ENCODE data around the gene CHKA. TPM values are rescaled to one million over a fixed set of nuclear protein-coding genes. Genes with fewer than 3 reads are reported as not detected.

Gene CHKA
- total and polyA plus RNA-seq, 9 of the 15 experiments (the other 6 are each of a cell fraction or from before 2014, with no cell fraction given): 3.6 to 37.0 (median 30.2) TPM

GRCh38 chr11:68002938-68003845 lies 118.0 kb downstream of the CHKA start (continued):
- TF ChIP-seq MAX (CRISPR knock-in tag; IDR thresholded peaks at IDR 0.05) (peak; percentile 21; the same call in 1 of the 2 replicates), TSC22D4 (tag; IDR thresholded peaks at IDR 0.05) (no peak), MNT (conservative IDR thresholded peaks at IDR 0.05) (no peak), ZBTB7A (IDR thresholded peaks at IDR 0.05; ENCODE audit: borderline replicate concordance, control insufficient read depth, low read depth, low read length) (peak; percentile 88; the same call in 1 of the 2 replicates), IFI16 (CRISPR knock-in tag; IDR thresholded peaks at IDR 0.05) (no peak), BMI1 (IDR thresholded peaks at IDR 0.05; ENCODE audit: low read length) (no peak), ZNF445 (CRISPR knock-in tag; IDR thresholded peaks at IDR 0.05; ENCODE audit: low read depth) (no peak), FOXP1 (CRISPR knock-in tag; IDR thresholded peaks at IDR 0.05) (0 out of 2 replicates have a peak, but pooled peaks have one; percentile 0), CLOCK (CRISPR knock-in tag; IDR thresholded peaks at IDR 0.05; ENCODE audit: borderline replicate concordance) (no peak), CUX1 (CRISPR knock-in tag; IDR thresholded peaks at IDR 0.05) (no peak), PCBP1 (IDR thresholded peaks at IDR 0.05; ENCODE audit: low read depth, low read length, poor library complexity, severe bottlenecking) (peak; percentile 24), SPI1 (IDR thresholded peaks at IDR 0.05; ENCODE audit: borderline replicate concordance, low read depth, low read length) (peak; percentile 62; the same call in 1 of the 2 replicates), FUS (optimal IDR thresholded peaks at IDR 0.05; ENCODE audit: low read depth, low read length) (peak; percentile 7), ZNF830 (CRISPR knock-in tag; IDR thresholded peaks at IDR 0.05) (no peak), CTBP1 (IDR thresholded peaks at IDR 0.05; ENCODE audit: borderline replicate concordance) (no peak), CBX1 (IDR thresholded peaks at IDR 0.05; ENCODE audit: low read depth) (peak; percentile 6; the same call in 1 of the 2 replicates)
